Astrocyte (in vitro differentiated cells and primary cell): Measurements from ENCODE around the gene TAF1B. TPM values are rescaled to one million over a fixed set of nuclear protein-coding genes. Genes with fewer than 3 reads are reported as not detected.

Experiments
- DNase-seq: peaks from one replicate; pipeline ENCODE4 v3.0.0-alpha.2; 2010; ENCODE audit warnings: low read depth
- FAIRE-seq: peaks from 2 replicates; lab custom pipeline; 2011; peaks lifted over from hg19 to GRCh38; lab: Jason Lieb, UNC
- H2AFZ ChIP-seq: 2 replicates; pipeline ENCODE4 v1.6.0; 2012; ENCODE audit warnings: low read depth, low read length, inconsistent platforms
- H3K27ac ChIP-seq: 2 replicates; pipeline ENCODE4 v1.5.1; 2011; ENCODE audit warnings: low read depth, low read length, inconsistent platforms
- H3K27me3 ChIP-seq: 2 replicates; pipeline ENCODE4 v1.6.0; 2011; ENCODE audit warnings: low read length, inconsistent platforms; ENCODE audit not compliant: insufficient read depth
- H3K36me3 ChIP-seq: 2 replicates; pipeline ENCODE4 v1.5.1; 2011; ENCODE audit warnings: low read length, inconsistent platforms; ENCODE audit not compliant: insufficient read depth
- H3K4me1 ChIP-seq: 2 replicates; pipeline ENCODE4 v1.5.1; 2011; ENCODE audit warnings: low read length, inconsistent platforms; ENCODE audit not compliant: insufficient read depth
- H3K4me2 ChIP-seq: 2 replicates; pipeline ENCODE4 v1.6.0; 2012; ENCODE audit warnings: low read length, inconsistent platforms
- H3K4me3 ChIP-seq: 2 replicates; pipeline ENCODE4 v1.5.1; 2011; ENCODE audit warnings: low read depth, mild to moderate bottlenecking, low read length, inconsistent platforms; ENCODE audit not compliant: insufficient read depth
- H3K79me2 ChIP-seq: 2 replicates; pipeline ENCODE4 v1.6.0; 2012; ENCODE audit warnings: mild to moderate bottlenecking, low read length, inconsistent platforms; ENCODE audit not compliant: insufficient read depth
- H3K9ac ChIP-seq: 2 replicates; pipeline ENCODE4 v1.6.0; 2012; ENCODE audit warnings: mild to moderate bottlenecking, low read length, inconsistent platforms
- H3K9me3 ChIP-seq: 2 replicates; pipeline ENCODE4 v1.5.1; 2012; ENCODE audit warnings: low read depth, mild to moderate bottlenecking, low read length, inconsistent platforms; ENCODE audit not compliant: insufficient read depth
- H4K20me1 ChIP-seq: 2 replicates; pipeline ENCODE4 v1.6.0; 2012; ENCODE audit warnings: low read length, inconsistent platforms; ENCODE audit not compliant: insufficient read depth
- H3K27ac Mint-ChIP-seq: one replicate; pipeline ENCODE4 v1.8.0; 2021; ENCODE audit warnings: mild to moderate bottlenecking, mixed read lengths; ENCODE audit not compliant: unreplicated experiment
- H3K27me3 Mint-ChIP-seq: one replicate; pipeline ENCODE4 v1.8.0; 2021; ENCODE audit warnings: low read depth, mixed read lengths; ENCODE audit not compliant: unreplicated experiment
- H3K36me3 Mint-ChIP-seq: one replicate; pipeline ENCODE4 v1.8.0; 2021; ENCODE audit warnings: low read depth, mixed read lengths; ENCODE audit not compliant: unreplicated experiment
- H3K4me1 Mint-ChIP-seq: one replicate; pipeline ENCODE4 v1.8.0; 2021; ENCODE audit warnings: low read depth, mixed read lengths; ENCODE audit not compliant: unreplicated experiment
- H3K4me3 Mint-ChIP-seq: one replicate; pipeline ENCODE4 v1.8.0; 2021; ENCODE audit warnings: mild to moderate bottlenecking, moderate library complexity, mixed read lengths; ENCODE audit not compliant: unreplicated experiment
- H3K9me3 Mint-ChIP-seq: one replicate; pipeline ENCODE4 v1.8.0; 2021; ENCODE audit warnings: mild to moderate bottlenecking, mixed read lengths; ENCODE audit not compliant: unreplicated experiment
- CTCF ChIP-seq: IDR thresholded peaks from 2 replicates; pipeline ENCODE4 v1.5.1; 2011; ENCODE audit warnings: low read depth, mild to moderate bottlenecking, inconsistent platforms, low read length, moderate library complexity; ENCODE audit not compliant: insufficient read depth
- EZH2 ChIP-seq: IDR thresholded peaks from 2 replicates; pipeline ENCODE4 v1.6.1; 2012; ENCODE audit warnings: mild to moderate bottlenecking, low read length, inconsistent platforms; ENCODE audit not compliant: insufficient read depth
- total RNA-seq: library from RNA; stranded (reverse); gene quantifications from 2 replicates; pipeline ENCODE4 v1.2.1, GENCODE V29; 2021

TAF1B gene
- total RNA-seq, 1 donor from 2014 or later: 14.5 TPM

DNA sequence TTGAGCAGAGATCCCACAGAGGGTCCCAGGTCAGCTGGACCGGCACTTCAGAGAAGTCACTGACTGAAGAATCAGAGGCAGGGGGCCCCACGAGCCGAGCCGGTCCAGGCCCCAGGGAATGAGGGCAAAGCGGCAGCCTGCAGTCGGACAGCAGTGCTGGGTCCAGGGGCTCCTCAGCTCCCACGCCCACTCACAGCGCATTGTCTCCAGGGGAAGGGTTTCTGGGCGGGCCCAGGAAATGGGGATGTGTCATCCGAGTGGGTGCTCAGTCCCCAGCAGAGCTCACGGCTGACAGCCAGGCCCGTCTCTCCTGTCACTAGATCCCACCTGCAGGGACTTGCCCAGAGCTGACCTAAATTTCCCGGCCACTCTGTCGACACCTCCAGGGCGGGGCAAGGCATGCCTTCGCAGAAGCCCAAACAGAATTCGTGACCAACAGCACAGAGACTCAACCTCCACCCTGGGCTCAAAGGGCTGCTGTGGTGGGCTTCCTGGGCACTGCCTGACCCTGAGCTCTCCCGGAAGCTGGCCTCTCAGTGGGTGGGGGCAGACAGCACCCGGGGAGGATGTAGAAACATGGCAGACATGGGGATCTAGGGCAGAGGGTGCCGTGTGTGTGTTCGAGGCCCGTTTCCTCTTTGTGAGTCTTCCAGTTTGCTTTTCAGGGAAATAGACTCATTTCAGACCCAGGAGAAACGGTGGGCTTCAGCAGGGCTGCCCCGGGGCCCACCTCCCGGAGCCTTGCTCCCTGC is 42.1 kb upstream of the TAF1B start:
- Mint-ChIP-seq H3K27me3 (peaks cover 18% of the 10 kb centered on the region), H3K36me3 (no peaks in the 10 kb centered on the region), H3K4me1 (peaks cover 19% of the 10 kb centered on the region), H3K27ac (peak overlapping the region; percentile 97), H3K9me3 (peaks cover 3% of the 10 kb centered on the region), H3K4me3 (no peak overlapping the region)
- DNase-seq (peak; percentile 71), FAIRE-seq (no peak)
- Histone ChIP-seq H3K27me3 (no peaks in the 10 kb centered on the region), H3K9me3 (no peaks in the 10 kb centered on the region), H3K9ac (peak overlapping the region; percentile 73), H3K4me1 (peaks cover 33% of the 10 kb centered on the region), H3K4me3 (no peak overlapping the region), H3K36me3 (no peaks in the 10 kb centered on the region), H3K27ac (peak overlapping the region; percentile 77), H2AFZ (peak overlapping the region; percentile 57), H3K4me2 (peak overlapping the region; percentile 74), H4K20me1 (no peaks in the 10 kb centered on the region), H3K79me2 (no peaks in the 10 kb centered on the region)
- no peak for TF ChIP-seq EZH2
- TF ChIP-seq CTCF: no peak

GRCh38 chr2:9802576-9802993 is 40.7 kb upstream of the TAF1B start:
- Histone ChIP-seq H3K79me2 (no peaks in the 10 kb centered on the region), H3K36me3 (no peaks in the 10 kb centered on the region), H3K9me3 (no peaks in the 10 kb centered on the region), H2AFZ (no peak overlapping the region), H3K4me2 (peak overlapping the region; percentile 74), H3K9ac (no peak overlapping the region), H3K4me3 (no peak overlapping the region), H3K27me3 (no peaks in the 10 kb centered on the region), H3K27ac (peak overlapping the region; percentile 77), H4K20me1 (no peaks in the 10 kb centered on the region), H3K4me1 (peaks cover 33% of the 10 kb centered on the region)
- H3K4me1 Mint-ChIP-seq: peaks cover 17% of the 10 kb centered on the region
- DNase-seq (no peak), FAIRE-seq (no peak)
- H3K4me3 Mint-ChIP-seq: no peak overlapping the region
- TF ChIP-seq EZH2 (no peak), CTCF (no peak)
- H3K9me3 Mint-ChIP-seq: peaks cover 3% of the 10 kb centered on the region
- peaks cover 20% of the 10 kb centered on the region for H3K27me3 Mint-ChIP-seq
- H3K27ac Mint-ChIP-seq: peak overlapping the region; percentile 97
- H3K36me3 Mint-ChIP-seq: no peaks in the 10 kb centered on the region
